Cardiac fibroblast (primary cell): ENCODE results near the gene NARF.

Experiments used
- DNase-seq, 2 donors: peaks; one replicate each; pipeline versions ENCODE4 v3.0.0 to v3.0.0-alpha.2; 2010; ENCODE audit warnings: low read depth in 2 of 2
- H3K4me3 ChIP-seq, 2 donors: replicated peaks in 1 of 2; 1 replicate in 1 of 2; 2 replicates in 1 of 2; pipeline ENCODE4 v1.5.1; 2011; ENCODE audit warnings: low read depth in 2 of 2, low read length in 2 of 2, mild to moderate bottlenecking in 2 of 2, moderate library complexity in 1 of 2
- CTCF ChIP-seq: IDR thresholded peaks from one replicate; pipeline ENCODE4 v1.5.1; 2011; ENCODE audit warnings: low read depth, mild to moderate bottlenecking, low read length, inconsistent platforms

The NARF gene

GRCh38 chr17:82477934-82478333, 19.4 kb downstream of the NARF start:
- TF ChIP-seq CTCF: no peak
- no peak overlapping the region for H3K4me3 ChIP-seq
- no peak for DNase-seq

- no peak for TF ChIP-seq CTCF
- no peak overlapping the region for H3K4me3 ChIP-seq
- DNase-seq: no peak
Observed at GRCh38 chr17:82479602-82480001, 21.1 kb downstream of the NARF start.

- DNase-seq: no peak
- no peak overlapping the region for H3K4me3 ChIP-seq
- no peak for TF ChIP-seq CTCF
Observed at GRCh38 chr17:82480318-82480717, 21.8 kb downstream of the NARF start.

GRCh38 chr17:82483204-82483660, 24.7 kb downstream of the NARF start:
- DNase-seq: no peak
- H3K4me3 ChIP-seq: no peak overlapping the region
- no peak for TF ChIP-seq CTCF

GRCh38 chr17:82483836-82484235, 25.3 kb downstream of the NARF start:
- H3K4me3 ChIP-seq: no peak overlapping the region
- DNase-seq: no peak
- no peak for TF ChIP-seq CTCF

GRCh38 chr17:82486231-82487094, 27.9 kb downstream of the NARF start:
- no peak for TF ChIP-seq CTCF
- no peak overlapping the region for H3K4me3 ChIP-seq
- no peak for DNase-seq

GRCh38 chr17:82487910-82488309, 29.4 kb downstream of the NARF start:
- TF ChIP-seq CTCF: no peak
- no peak for DNase-seq

More at GRCh38 chr17:82487910-82488309, 29.4 kb downstream of the NARF start:
- no peak overlapping the region for H3K4me3 ChIP-seq
